NCI-H1105 (cell line): ENCODE results near the gene PI4KB.
"Not testable (repeated sequence)": the region's sequence is repeated elsewhere in the genome, so short reads cannot be mapped to it uniquely, and the experiment has no call there.

Experiments
- DNase-seq: peaks from one replicate; lab custom pipeline; 2025; lab: John Stamatoyannopoulos, UW

The PI4KB gene

DNA sequence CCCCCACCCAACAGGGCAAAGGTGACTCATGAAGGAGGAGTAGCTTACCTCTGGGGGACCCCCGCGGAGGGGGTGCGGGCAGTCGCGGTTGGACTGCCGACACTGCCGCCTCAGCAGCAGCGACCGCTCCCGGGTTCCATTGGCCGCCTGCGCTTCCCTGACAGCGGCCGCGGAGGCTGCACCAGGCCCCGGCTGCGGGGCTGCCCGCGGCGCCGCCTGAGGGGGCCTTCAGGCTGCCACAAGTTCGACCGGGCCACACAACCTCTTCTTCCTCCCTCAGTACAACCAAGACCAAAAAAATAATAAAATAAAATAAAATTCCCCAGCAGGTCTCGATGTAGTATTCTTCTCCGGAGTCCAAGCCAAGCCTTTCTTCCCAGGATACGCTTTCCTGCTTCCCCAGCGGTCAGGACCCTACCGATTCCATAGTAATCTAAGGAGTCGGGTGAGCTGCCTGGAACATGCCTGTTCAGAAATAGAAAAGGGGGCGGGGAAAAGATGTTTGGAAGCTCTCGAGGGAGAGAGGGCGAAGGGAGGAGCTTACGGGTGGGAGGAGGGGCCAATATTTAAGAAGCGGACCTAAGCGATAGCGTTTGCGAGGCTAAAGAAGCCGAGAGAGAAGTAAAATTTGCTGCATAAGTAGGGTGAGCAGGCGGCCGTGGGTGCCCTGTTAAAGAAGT is at the start of gene PI4KB:
Gene PI4KB, minus strand, starts transcription at position 194 of the 680 bp plus-strand sequence. CDS start 10,935 bp downstream, outside the sequence.
- peak; percentile 98 for DNase-seq

DNA sequence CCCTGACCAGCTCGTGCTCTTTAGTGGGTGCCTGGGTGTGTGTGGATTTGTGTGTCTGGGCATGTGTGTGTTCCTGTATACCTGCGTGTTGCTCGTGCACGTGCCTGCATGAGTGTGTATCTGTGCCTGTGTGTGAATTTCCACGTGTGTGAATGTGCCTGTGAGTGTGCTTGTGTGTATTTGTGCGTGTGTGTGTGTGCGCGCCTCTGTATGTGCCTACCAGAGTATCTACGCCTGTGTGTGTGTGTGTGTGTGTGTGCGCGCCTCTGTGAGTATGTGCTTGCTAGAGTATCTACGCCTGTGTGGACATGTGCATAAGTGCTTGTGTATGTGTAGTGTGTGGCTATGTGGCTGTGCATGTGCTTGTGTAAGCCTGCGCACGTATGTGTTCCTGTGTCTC is 46.0 kb upstream of the PI4KB start:
- DNase-seq = no peak

GRCh38 chr1:151372058-151372934 is 45.1 kb upstream of the PI4KB start, which contains the start of gene SELENBP1:
Gene SELENBP1, minus strand, starts transcription at chr1:151372705. Its CDS starts 64 bp downstream, at chr1:151372641.
- peak; percentile 91 for DNase-seq

GRCh38 chr1:151371370-151372057 is 44.3 kb upstream of the PI4KB start:
- peak; percentile 83 for DNase-seq

- no peak for DNase-seq
Observed at GRCh38 chr1:151370211-151370911, 43.1 kb upstream of the PI4KB start.

- DNase-seq = no peak
Observed at GRCh38 chr1:151369621-151370048, 42.4 kb upstream of the PI4KB start.

GRCh38 chr1:151369302-151369610 is 42.0 kb upstream of the PI4KB start:
- no peak for DNase-seq

DNA sequence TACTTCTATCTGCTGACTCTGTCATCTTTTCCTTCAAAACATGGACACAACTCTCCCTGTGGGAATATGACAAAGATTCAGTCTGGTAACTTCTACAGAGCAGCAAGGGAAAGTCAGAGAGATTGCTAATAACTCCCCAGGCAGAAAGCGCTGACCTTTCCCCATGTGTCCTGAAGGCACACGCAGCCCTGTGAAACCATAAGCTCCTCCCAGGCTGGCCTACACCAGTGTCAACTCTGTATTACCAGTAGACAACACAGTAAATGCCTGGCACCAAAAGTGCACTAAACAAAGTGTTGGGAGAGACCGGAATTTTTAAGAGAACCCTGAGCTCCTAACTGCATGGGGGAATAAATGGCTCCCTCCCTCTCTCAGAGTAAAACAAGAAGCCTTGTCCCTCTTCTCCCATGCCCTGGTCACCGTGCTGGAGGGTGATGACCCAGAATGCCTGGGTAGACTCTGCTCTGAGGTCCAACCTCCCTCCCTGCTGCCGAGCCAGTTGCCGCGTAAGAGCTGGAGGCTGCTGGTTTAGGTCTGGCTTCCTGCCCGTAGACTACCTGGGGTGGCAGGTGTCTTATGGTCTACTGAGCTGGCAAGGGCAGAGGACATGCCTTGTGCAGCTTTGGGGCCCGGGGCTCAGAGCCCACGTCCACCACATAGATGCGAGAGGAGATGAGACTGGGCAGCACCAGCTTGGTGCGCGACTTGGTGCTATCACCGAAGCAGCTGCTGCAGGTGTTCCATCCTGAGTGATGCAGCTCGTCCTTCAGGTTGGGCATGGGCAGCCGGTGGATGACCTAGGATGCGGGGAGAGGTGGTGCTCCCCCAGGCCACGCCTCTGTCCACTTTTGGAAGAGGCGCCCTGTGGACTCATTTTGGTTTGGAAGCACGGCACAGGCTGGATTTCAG is 41.4 kb upstream of the PI4KB start:
- DNase-seq = peak; percentile 27

- no peak for DNase-seq
Observed at GRCh38 chr1:151367658-151368392, 40.6 kb upstream of the PI4KB start.

GRCh38 chr1:151364996-151365395 is 37.8 kb upstream of the PI4KB start:
- no peak for DNase-seq

- no peak for DNase-seq
Observed at GRCh38 chr1:151362308-151363155, 35.3 kb upstream of the PI4KB start.

GRCh38 chr1:151361883-151362282 is 34.7 kb upstream of the PI4KB start:
- no peak for DNase-seq

DNA sequence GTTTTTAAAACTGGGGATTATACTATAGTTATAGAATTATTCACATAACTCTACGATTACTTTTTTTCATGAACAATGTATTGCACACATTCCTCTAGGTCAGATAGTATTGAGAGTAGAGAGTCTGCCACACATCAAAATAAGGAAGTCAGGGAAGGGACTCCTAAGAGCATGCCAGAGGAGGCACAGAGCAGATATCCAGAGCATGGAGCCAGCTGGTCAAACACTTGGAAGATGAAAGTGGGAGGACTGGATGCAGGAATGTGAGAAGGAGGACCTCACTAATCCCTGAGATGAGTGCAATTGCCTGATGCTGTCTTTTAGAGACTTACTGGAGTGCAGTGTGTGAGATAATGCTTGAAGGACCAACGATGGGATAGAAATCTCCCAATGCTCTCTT is 29.5 kb upstream of the PI4KB start:
- no peak for DNase-seq

- no peak for DNase-seq
Observed at GRCh38 chr1:151352021-151352718, 25.0 kb upstream of the PI4KB start.

DNA sequence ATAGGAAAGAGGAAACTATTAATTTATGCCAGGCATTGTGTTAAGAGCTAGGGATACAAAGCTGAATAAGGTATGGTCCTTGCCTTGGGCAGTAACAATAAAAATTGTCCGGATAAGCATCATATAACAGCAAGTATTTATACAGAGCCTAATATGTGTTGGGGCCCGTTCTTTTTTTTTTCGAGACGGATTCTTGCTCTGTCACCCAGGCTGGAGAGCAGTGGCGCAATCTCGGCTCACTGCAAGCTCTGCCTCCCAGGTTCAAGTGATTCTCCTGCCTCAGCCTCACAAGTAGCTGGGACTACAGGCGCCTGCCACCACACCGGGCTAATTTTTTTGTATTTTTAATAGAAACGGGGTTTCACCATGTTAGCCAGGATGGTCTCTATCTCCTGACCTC is 23.1 kb upstream of the PI4KB start:
- DNase-seq = not testable (repeated sequence)

GRCh38 chr1:151347523-151348246 is 20.5 kb upstream of the PI4KB start:
- no peak for DNase-seq

DNA sequence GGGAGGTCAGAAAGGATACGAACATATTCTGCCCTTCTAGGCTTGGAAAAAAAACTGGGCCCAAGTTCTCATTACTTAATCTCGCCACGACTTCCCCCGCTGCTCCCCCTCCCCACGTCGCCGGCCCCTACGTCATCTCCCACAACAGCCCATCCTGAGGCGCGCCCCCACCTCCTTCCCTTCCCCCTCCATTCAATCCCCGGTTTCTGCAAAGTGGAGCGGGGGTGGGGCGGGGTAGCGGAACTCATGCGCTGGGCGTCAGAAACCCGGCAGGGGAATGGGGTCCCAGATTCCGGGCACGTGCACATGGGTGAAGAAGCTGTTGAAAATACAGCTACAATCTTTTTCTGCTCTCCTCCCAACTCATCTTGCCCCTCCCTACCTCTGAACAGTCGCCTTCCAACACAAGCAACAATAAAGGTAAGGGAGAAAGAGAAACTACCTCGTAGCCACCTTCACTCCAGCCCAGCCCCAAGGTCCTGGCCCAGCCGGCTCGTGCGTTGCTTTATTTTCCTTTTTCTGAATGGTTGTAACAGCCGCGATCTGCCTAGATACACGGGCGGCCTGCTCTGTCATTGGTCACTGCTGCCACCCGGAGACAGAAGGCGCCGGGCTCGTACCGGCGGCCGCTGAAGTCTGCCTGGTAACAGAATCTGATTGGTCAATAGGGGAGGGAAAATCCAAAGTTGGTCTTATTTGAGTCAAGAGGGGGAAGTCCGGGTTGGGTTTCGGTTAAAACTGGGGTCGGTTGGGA is 19.7 kb upstream of the PI4KB start, which contains the start of gene RFX5:
Gene RFX5, minus strand, starts transcription at position 484 of the 754 bp plus-strand sequence. CDS start 932 bp downstream, outside the sequence.
- DNase-seq = peak; percentile 96
